A673 (cell line): ENCODE results near the gene TIFAB. TPM values are rescaled to one million over a fixed set of nuclear protein-coding genes. Genes with fewer than 3 reads are reported as not detected.

Source experiments
- BruUV-seq: library from RNA; stranded (reverse); fragments of 400-500 nt; replicated peaks from 2 replicates; lab custom pipeline; 2021; lab: Mats Ljungman, UMichigan
- CTCF ChIA-PET: fragments of 300-600 bp; sonication (Branson Sonifier 250); formaldehyde crosslinking; loops from one replicate; lab custom pipeline; 2022; ENCODE audit warnings: antibody characterized with exemption; lab: Charles Lee
- POLR2A ChIA-PET: fragments of 300-600 bp; sonication (Branson Sonifier 250); formaldehyde crosslinking; loops from one replicate; lab custom pipeline; 2022; ENCODE audit warnings: antibody characterized with exemption; ENCODE audit not compliant: low non-redundant PET; lab: Charles Lee
- DNase-seq: peaks from one replicate; pipeline ENCODE4 v3.0.0-alpha.2; 2015; ENCODE audit warnings: low spot score
- H3K27ac ChIP-seq: fragments of 200-600 bp; sonication (generic); 2 replicates; pipeline ENCODE4 v1.5.1; 2016; ENCODE audit warnings: mixed run types, low read depth, mild to moderate bottlenecking, mixed read lengths, antibody characterized with exemption, low read length; ENCODE audit not compliant: poor library complexity, severe bottlenecking
- H3K27me3 ChIP-seq: fragments of 200-600 bp; sonication (generic); replicated peaks from 2 replicates; pipeline ENCODE4 v1.6.1; 2017; ENCODE audit warnings: mixed run types, low read depth, mild to moderate bottlenecking, mixed read lengths, antibody characterized with exemption, low read length; ENCODE audit not compliant: insufficient read depth, poor library complexity
- H3K36me3 ChIP-seq: fragments of 200-600 bp; sonication (generic); 2 replicates; pipeline ENCODE4 v1.6.1; 2016; ENCODE audit warnings: mixed run types, mild to moderate bottlenecking, mixed read lengths, antibody characterized with exemption, low read length; ENCODE audit not compliant: insufficient read depth, poor library complexity, severe bottlenecking
- H3K4me1 ChIP-seq: fragments of 200-600 bp; sonication (generic); 2 replicates; pipeline ENCODE4 v1.6.1; 2017; ENCODE audit warnings: mixed run types, mild to moderate bottlenecking, mixed read lengths, antibody characterized with exemption, low read length; ENCODE audit not compliant: insufficient read depth, poor library complexity, severe bottlenecking
- H3K4me3 ChIP-seq: fragments of 200-600 bp; sonication (generic); 2 replicates; pipeline ENCODE4 v1.5.1; 2016; ENCODE audit warnings: low read depth, mixed run types, mild to moderate bottlenecking, mixed read lengths, low read length; ENCODE audit not compliant: poor library complexity, severe bottlenecking
- H3K9me3 ChIP-seq: fragments of 200-600 bp; sonication (generic); 2 replicates; pipeline ENCODE4 v1.6.1; 2016; ENCODE audit warnings: mixed run types, low read depth, mild to moderate bottlenecking, mixed read lengths, antibody characterized with exemption, low read length; ENCODE audit not compliant: poor library complexity, severe bottlenecking
- CTCF ChIP-seq: fragments of 300-800, 200-600 bp; sonication (generic); conservative IDR thresholded peaks from 2 replicates; pipeline ENCODE4 v1.5.1; 2017; ENCODE audit warnings: low read depth, mild to moderate bottlenecking, antibody characterized with exemption, low read length, moderate library complexity, mixed read lengths
- EZH2 ChIP-seq: fragments of 200-600 bp; sonication (generic); IDR thresholded peaks from 2 replicates; pipeline ENCODE4 v1.6.1; 2017; ENCODE audit warnings: borderline replicate concordance, low read depth, mild to moderate bottlenecking, mixed read lengths, antibody characterized with exemption, low read length; ENCODE audit not compliant: poor library complexity, severe bottlenecking
- intact Hi-C: fragments of 100-400 bp; cut with micrococcal nuclease; formaldehyde crosslinking; loops from one replicate; pipeline ENCODE4 v1.10.0; 2022; ENCODE audit not compliant: unreplicated experiment
- total RNA-seq: library from RNA; stranded (reverse); gene quantifications from 2 replicates; pipeline ENCODE4 v1.2.3, GENCODE V29; 2021

TIFAB gene
- total RNA-seq, 1 experiment from 2014 or later: not detected

GRCh38 chr5:135422419-135422818 is 29.7 kb downstream of the TIFAB start:
- Histone ChIP-seq H3K27ac (no peak overlapping the region), H3K36me3 (no peaks in the 10 kb centered on the region), H3K4me3 (no peak overlapping the region), H3K4me1 (no peaks in the 10 kb centered on the region), H3K9me3 (peaks cover 6% of the 10 kb centered on the region), H3K27me3 (peaks cover 46% of the 10 kb centered on the region)
- TF ChIP-seq EZH2 (no peak), CTCF (no peak)
- no TSS peak for BruUV-seq
- no peak for DNase-seq
- intact Hi-C loops: no loop called here
- ChIA-PET CTCF (no interaction called here), POLR2A (no interaction called here)

- H3K36me3 ChIP-seq: no peaks in the 10 kb centered on the region
- BruUV-seq: no TSS peak
- intact Hi-C loops: no loop called here
- H3K4me3 ChIP-seq: no peak overlapping the region
- TF ChIP-seq CTCF: no peak
- TF ChIP-seq EZH2: no peak
- DNase-seq: no peak
- no peak overlapping the region for H3K27ac ChIP-seq
- no peaks in the 10 kb centered on the region for H3K4me1 ChIP-seq
- H3K27me3 ChIP-seq: peaks cover 85% of the 10 kb centered on the region
- H3K9me3 ChIP-seq: peaks cover 6% of the 10 kb centered on the region
- ChIA-PET POLR2A (no interaction called here), CTCF (no interaction called here)
These were observed 35.1 kb downstream of the TIFAB start for GRCh38 chr5:135417083-135417482.

GRCh38 chr5:135405082-135405481 is 47.1 kb downstream of the TIFAB start:
- Histone ChIP-seq H3K4me3 (no peak overlapping the region), H3K36me3 (no peaks in the 10 kb centered on the region), H3K9me3 (peaks cover 4% of the 10 kb centered on the region), H3K27me3 (peaks cover 28% of the 10 kb centered on the region), H3K27ac (no peak overlapping the region), H3K4me1 (peaks cover 1% of the 10 kb centered on the region)
- BruUV-seq: no TSS peak
- ChIA-PET POLR2A (interaction anchor here (0.7 kb wide), 1 partner anchor 260 kb away, joined by 4 read pairs; no protein-coding TSS in a partner anchor), CTCF (interaction anchor here (0.7 kb wide), 1 partner anchor 21 kb away, joined by 4 read pairs; no protein-coding TSS in a partner anchor)
- no peak for DNase-seq
- intact Hi-C loops: no loop called here
- TF ChIP-seq EZH2 (no peak), CTCF (no peak)
